Fibroblast of lung (primary cell): ENCODE measurements around the gene SAMD11. TPM values are rescaled to one million over a fixed set of nuclear protein-coding genes. Genes with fewer than 3 reads are reported as not detected.

Source experiments
- DNase-seq, 2 donors: peaks; one replicate each; pipeline versions ENCODE4 v3.0.0 to v3.0.0-alpha.2; 2010; ENCODE audit warnings: low read depth in 2 of 2
- H2AFZ ChIP-seq: 2 replicates; pipeline ENCODE4 v1.5.1; 2012; ENCODE audit warnings: low read length, control low read depth, inconsistent platforms
- H3K27ac ChIP-seq: 2 replicates; pipeline ENCODE4 v1.5.1; 2011; ENCODE audit warnings: low read length, control low read depth; ENCODE audit not compliant: insufficient read depth
- H3K27me3 ChIP-seq: 2 replicates; pipeline ENCODE4 v1.5.1; 2011; ENCODE audit warnings: mild to moderate bottlenecking, low read length; ENCODE audit not compliant: control insufficient read depth, insufficient read depth
- H3K36me3 ChIP-seq: 2 replicates; pipeline ENCODE4 v1.5.1; 2011; ENCODE audit warnings: low read length; ENCODE audit not compliant: control insufficient read depth, insufficient read depth
- H3K4me1 ChIP-seq: 2 replicates; pipeline ENCODE4 v1.5.1; 2011; ENCODE audit warnings: low read length; ENCODE audit not compliant: control insufficient read depth, insufficient read depth; ENCODE audit errors: extremely low read depth
- H3K4me2 ChIP-seq: 2 replicates; pipeline ENCODE4 v1.5.1; 2011; ENCODE audit warnings: low read length, control low read depth; ENCODE audit not compliant: insufficient read depth; ENCODE audit errors: extremely low read depth
- H3K4me3 ChIP-seq, 4 experiments: fragments of 200-600 bp in 1 of 4; sonication (generic) in 1 of 4; replicated peaks in 1 of 4; 2 replicates each; pipeline ENCODE4 v1.5.1; 2011 to 2016; ENCODE audit warnings: low read length in 4 of 4, low read depth in 3 of 4, mild to moderate bottlenecking in 3 of 4, control low read depth in 2 of 4, inconsistent platforms in 1 of 4, mixed read lengths in 1 of 4; ENCODE audit not compliant: insufficient read depth in 1 of 4; ENCODE audit errors: control extremely low read depth in 1 of 4
- H3K79me2 ChIP-seq: 2 replicates; pipeline ENCODE4 v1.5.1; 2012; ENCODE audit warnings: mild to moderate bottlenecking, low read length, inconsistent platforms; ENCODE audit not compliant: control insufficient read depth, insufficient read depth
- H3K9ac ChIP-seq: 2 replicates; pipeline ENCODE4 v1.5.1; 2011; ENCODE audit warnings: mild to moderate bottlenecking, low read length, control low read depth; ENCODE audit not compliant: insufficient read depth
- H3K9me3 ChIP-seq: 2 replicates; pipeline ENCODE4 v1.5.1; 2012; ENCODE audit warnings: low read depth, low read length; ENCODE audit not compliant: control insufficient read depth, insufficient read depth
- H4K20me1 ChIP-seq: 2 replicates; pipeline ENCODE4 v1.5.1; 2011; ENCODE audit warnings: low read length; ENCODE audit not compliant: control insufficient read depth, insufficient read depth; ENCODE audit errors: extremely low read depth
- CTCF ChIP-seq, 2 donors: IDR thresholded peaks in 1 of 2; conservative IDR thresholded peaks in 1 of 2; 1 replicate in 1 of 2; 2 replicates in 1 of 2; pipeline ENCODE4 v1.5.1; 2011 to 2012; ENCODE audit warnings: low read length in 2 of 2, control low read depth in 1 of 2, inconsistent platforms in 1 of 2, low read depth in 1 of 2, mild to moderate bottlenecking in 1 of 2
- EZH2 ChIP-seq: IDR thresholded peaks from 2 replicates; pipeline ENCODE4 v1.5.1; 2012; ENCODE audit warnings: low read length, control low read depth, mild to moderate bottlenecking; ENCODE audit errors: missing control alignments
- polyA plus RNA-seq, 2 donors: library from polyadenylated mRNA; depleted of rRNA in 1 of 2; stranded (reverse) in 1 of 2; unstranded in 1 of 2; fragments of >200 nt; gene quantifications; 2 replicates each; pipeline ENCODE4 v1.2.1, GENCODE V29; 2011 to 2012; ENCODE audit warnings: missing spikeins in 1 of 2
- total RNA-seq: library from RNA; depleted of rRNA; stranded (reverse); fragments of >200 nt; gene quantifications from 2 replicates; pipeline ENCODE4 v1.2.1, GENCODE V29; 2014

Gene SAMD11
- total and polyA plus RNA-seq, 2 donors (not counting 1 experiment from before 2014, with no cell fraction given) = 0.40 to 3.8 TPM

- peaks cover 4% of the 10 kb centered on the region for H3K27me3 ChIP-seq
- H3K4me2 ChIP-seq = no peak overlapping the region
- no peak overlapping the region for H3K27ac ChIP-seq
These were observed 56.4 kb downstream of the SAMD11 start for GRCh38 chr1:980137-980571.

GRCh38 chr1:980602-981395 lies 57.1 kb downstream of the SAMD11 start:
- Histone ChIP-seq H3K9me3 (no peaks in the 10 kb centered on the region), H4K20me1 (no peaks in the 10 kb centered on the region), H3K27me3 (peaks cover 6% of the 10 kb centered on the region), H3K4me1 (no peaks in the 10 kb centered on the region), H3K4me3 (no peak overlapping the region), H3K36me3 (no peaks in the 10 kb centered on the region), H3K4me2 (no peak overlapping the region), H3K79me2 (no peaks in the 10 kb centered on the region), H3K9ac (no peak overlapping the region), H2AFZ (no peak overlapping the region), H3K27ac (no peak overlapping the region)
- TF ChIP-seq EZH2 = no peak
- no peak for TF ChIP-seq CTCF (conservative IDR thresholded peaks at IDR 0.05 in 1 of 2, IDR thresholded peaks at IDR 0.05 in 1 of 2; ENCODE audit: low read depth in 1 of 2, low read length in 2 of 2)
- DNase-seq = no peak

More at GRCh38 chr1:980137-980571, 56.4 kb downstream of the SAMD11 start:
- no peak for DNase-seq
- Histone ChIP-seq H3K79me2 (no peaks in the 10 kb centered on the region), H2AFZ (no peak overlapping the region), H3K9ac (no peak overlapping the region), H3K9me3 (no peaks in the 10 kb centered on the region), H3K36me3 (no peaks in the 10 kb centered on the region), H3K4me1 (no peaks in the 10 kb centered on the region), H3K4me3 (no peak overlapping the region), H4K20me1 (no peaks in the 10 kb centered on the region)
- TF ChIP-seq EZH2 = no peak
- TF ChIP-seq CTCF (conservative IDR thresholded peaks at IDR 0.05 in 1 of 2, IDR thresholded peaks at IDR 0.05 in 1 of 2; ENCODE audit: low read depth in 1 of 2, low read length in 2 of 2) = no peak

- Histone ChIP-seq H3K9me3 (no peaks in the 10 kb centered on the region), H3K79me2 (no peaks in the 10 kb centered on the region), H2AFZ (no peak overlapping the region), H3K9ac (no peak overlapping the region), H3K27me3 (peaks cover 6% of the 10 kb centered on the region), H3K36me3 (no peaks in the 10 kb centered on the region), H3K4me2 (no peak overlapping the region), H3K4me1 (no peaks in the 10 kb centered on the region), H4K20me1 (no peaks in the 10 kb centered on the region), H3K4me3 (no peak overlapping the region), H3K27ac (no peak overlapping the region)
- TF ChIP-seq CTCF (conservative IDR thresholded peaks at IDR 0.05 in 1 of 2, IDR thresholded peaks at IDR 0.05 in 1 of 2; ENCODE audit: low read depth in 1 of 2, low read length in 2 of 2) (no peak), EZH2 (no peak)
- no peak for DNase-seq
These were observed 57.8 kb downstream of the SAMD11 start for GRCh38 chr1:981491-981954.
